NCI-H748 (cell line): ENCODE data around the gene HOXD9.

ENCODE experiments used
- DNase-seq: peaks from one replicate; lab custom pipeline; 2025; ENCODE audit not compliant: unreplicated experiment; lab: John Stamatoyannopoulos, UW

The HOXD9 gene

GRCh38 chr2:176152350-176153181 is 30.0 kb downstream of the HOXD9 start:
- no peak for DNase-seq

GRCh38 chr2:176154576-176155252 is 32.2 kb downstream of the HOXD9 start:
- no peak for DNase-seq

GRCh38 chr2:176155356-176156044 is 33.0 kb downstream of the HOXD9 start:
- no peak for DNase-seq

GRCh38 chr2:176156301-176156806 is 33.8 kb downstream of the HOXD9 start:
- DNase-seq: no peak

GRCh38 chr2:176156807-176157498 is 34.4 kb downstream of the HOXD9 start, which contains the start of gene HOXD3:
HOXD3 (plus strand) TSS chr2:176157307; CDS start chr2:176169115, 11,808 bp downstream.
- DNase-seq: peak; percentile 73

- DNase-seq: peak; percentile 95
These were observed 35.1 kb downstream of the HOXD9 start for GRCh38 chr2:176157499-176158185.

- peak; percentile 79 for DNase-seq
These were observed 35.7 kb downstream of the HOXD9 start for GRCh38 chr2:176158186-176158591.

- no peak for DNase-seq
These were observed 36.5 kb downstream of the HOXD9 start for GRCh38 chr2:176158855-176159662.

- DNase-seq: no peak
These were observed 37.2 kb downstream of the HOXD9 start for GRCh38 chr2:176159663-176160250.

- no peak for DNase-seq
These were observed 37.9 kb downstream of the HOXD9 start for GRCh38 chr2:176160251-176160985.

GRCh38 chr2:176160986-176161824 is 38.7 kb downstream of the HOXD9 start:
- DNase-seq: no peak

GRCh38 chr2:176161825-176162626 is 39.5 kb downstream of the HOXD9 start:
- DNase-seq: no peak

GRCh38 chr2:176162911-176163671 is 40.6 kb downstream of the HOXD9 start:
- no peak for DNase-seq

- no peak for DNase-seq
These were observed 41.1 kb downstream of the HOXD9 start for GRCh38 chr2:176163672-176164056.

- no peak for DNase-seq
These were observed 41.7 kb downstream of the HOXD9 start for GRCh38 chr2:176164201-176164600.
